Sigmoid colon (tissue), 4 donors: ENCODE data around the gene TSACC.

Experiments
- CTCF ChIP-seq, 4 experiments: fragments of 450-650 bp in 3 of 4; fragments of 200-600 bp in 1 of 4; IDR thresholded peaks; one replicate each; pipeline ENCODE4 v1.5.1; 2016 to 2019; ENCODE audit warnings: antibody characterized with exemption in 4 of 4, mild to moderate bottlenecking in 3 of 4, moderate library complexity in 2 of 4
- EP300 ChIP-seq, 4 donors: sonication (generic); formaldehyde crosslinking; IDR thresholded peaks; one replicate each; pipeline ENCODE4 v1.6.1; 2017; ENCODE audit warnings: antibody characterized with exemption in 4 of 4
- POLR2A ChIP-seq, 2 donors: fragments of 450-650 bp; IDR thresholded peaks; one replicate each; pipeline ENCODE4 v1.6.1; 2016; ENCODE audit warnings: antibody characterized with exemption in 2 of 2, mild to moderate bottlenecking in 2 of 2, moderate library complexity in 2 of 2
- POLR2AphosphoS5 ChIP-seq, 4 donors: sonication (generic); formaldehyde crosslinking; IDR thresholded peaks; one replicate each; pipeline ENCODE4 v1.6.1; 2017; ENCODE audit warnings: antibody characterized with exemption in 4 of 4

GRCh38 chr1:156391701-156392100 lies 53.4 kb downstream of the TSACC start:
- TF ChIP-seq POLR2AphosphoS5 (IDR thresholded peaks at IDR 0.05) (no peak), EP300 (IDR thresholded peaks at IDR 0.05) (no peak), CTCF (IDR thresholded peaks at IDR 0.05) (no peak), POLR2A (IDR thresholded peaks at IDR 0.05) (no peak)
